Panc1 (cell line): ENCODE results near the gene HCN2.

Experiments
- CTCF ChIP-seq: fragments of 450-650 bp; IDR thresholded peaks from 2 replicates; pipeline ENCODE4 v1.5.1; 2017; ENCODE audit warnings: mild to moderate bottlenecking
- REST ChIP-seq, 2 experiments: IDR thresholded peaks; 2 replicates each; pipeline ENCODE4 v1.6.1; 2011 to 2012; ENCODE audit warnings: low read depth in 2 of 2, control low read depth in 1 of 2, low read length in 1 of 2, mild to moderate bottlenecking in 1 of 2, moderate library complexity in 1 of 2; ENCODE audit not compliant: insufficient read depth in 1 of 2

GRCh38 chr19:582497-583197 is 7.0 kb upstream of the HCN2 start:
- TF ChIP-seq CTCF: no peak
- TF ChIP-seq REST (IDR thresholded peaks at IDR 0.05; ENCODE audit: insufficient read depth in 1 of 2, low read depth in 2 of 2, low read length in 1 of 2): no peak
